Endothelial cell of umbilical vein (primary cell): ENCODE measurements around the gene SCARF2. TPM values are rescaled to one million over a fixed set of nuclear protein-coding genes. Genes with fewer than 3 reads are reported as not detected.

Experiments
- BruUV-seq: library from RNA; stranded (reverse); fragments of 400-500 nt; replicated peaks from 2 replicates; lab custom pipeline; 2021; lab: Mats Ljungman, UMichigan
- CTCF ChIA-PET: fragments of 300-600, 350-600 bp; sonication (Branson Sonifier 250); formaldehyde crosslinking; loops from one replicate; lab custom pipeline; 2021; ENCODE audit warnings: antibody characterized with exemption, inconsistent platforms; lab: Charles Lee
- POLR2A ChIA-PET: fragments of 300-600, 350-600 bp; sonication (Branson Sonifier 250); formaldehyde crosslinking; loops from one replicate; lab custom pipeline; 2021; ENCODE audit warnings: antibody characterized with exemption, inconsistent platforms; lab: Charles Lee
- DNase-seq: peaks from one replicate; pipeline ENCODE4 v3.0.0-alpha.2; 2011; ENCODE audit warnings: low read depth, low spot score
- FAIRE-seq: peaks from 2 replicates; lab custom pipeline; 2011; peaks lifted over from hg19 to GRCh38; lab: Jason Lieb, UNC
- H2AFZ ChIP-seq: 2 replicates; pipeline ENCODE4 v1.6.0; 2012; ENCODE audit warnings: low read depth, low read length, control low read depth, inconsistent platforms
- H3K27ac ChIP-seq: 2 replicates; pipeline ENCODE4 v1.5.1; 2011; ENCODE audit warnings: low read depth, mild to moderate bottlenecking, control low read depth, low read length, moderate library complexity; ENCODE audit not compliant: insufficient read depth
- H3K27me3 ChIP-seq, 2 experiments: 2 replicates each; pipeline versions ENCODE4 v1.6.0 to v1.6.1; 2011; ENCODE audit warnings: low read length in 2 of 2, mixed read lengths in 1 of 2; ENCODE audit not compliant: control insufficient read depth in 2 of 2, insufficient read depth in 2 of 2
- H3K36me3 ChIP-seq, 2 experiments: 2 replicates in 1 of 2; 3 replicates in 1 of 2; pipeline ENCODE4 v1.5.1; 2011; ENCODE audit warnings: low read length in 2 of 2, mild to moderate bottlenecking in 1 of 2, moderate library complexity in 1 of 2; ENCODE audit not compliant: control insufficient read depth in 2 of 2, insufficient read depth in 2 of 2; ENCODE audit errors: extremely low read depth in 1 of 2
- H3K4me1 ChIP-seq: 3 replicates; pipeline ENCODE4 v1.5.1; 2011; ENCODE audit warnings: mild to moderate bottlenecking, low read length; ENCODE audit not compliant: control insufficient read depth, insufficient read depth; ENCODE audit errors: extremely low read depth
- H3K4me2 ChIP-seq: 2 replicates; pipeline ENCODE4 v1.6.1; 2011; ENCODE audit warnings: low read length, control low read depth, mixed read lengths; ENCODE audit not compliant: insufficient read depth
- H3K4me3 ChIP-seq, 3 experiments: fragments of 200-600 bp in 1 of 3; sonication (generic), shearing (Covaris generic) in 1 of 3; replicated peaks in 1 of 3; 2 replicates each; pipeline ENCODE4 v1.5.1; 2011 to 2016; ENCODE audit warnings: control low read depth in 3 of 3, low read length in 3 of 3, mild to moderate bottlenecking in 2 of 3, inconsistent platforms in 1 of 3, low read depth in 1 of 3, moderate library complexity in 1 of 3; ENCODE audit not compliant: insufficient read depth in 1 of 3
- H3K79me2 ChIP-seq: 2 replicates; pipeline ENCODE4 v1.6.0; 2012; ENCODE audit warnings: low read length, inconsistent platforms; ENCODE audit not compliant: control insufficient read depth, insufficient read depth
- H3K9ac ChIP-seq: replicated peaks from 2 replicates; pipeline ENCODE3; 2011; ENCODE audit warnings: low read length, control low read depth; ENCODE audit not compliant: insufficient read depth; ENCODE audit errors: extremely low read depth
- H3K9me1 ChIP-seq: replicated peaks from 3 replicates; pipeline ENCODE4 v1.6.0; 2011; ENCODE audit warnings: mild to moderate bottlenecking, low read length; ENCODE audit not compliant: control insufficient read depth, insufficient read depth; ENCODE audit errors: extremely low read depth
- H3K9me3 ChIP-seq: replicated peaks from 2 replicates; pipeline ENCODE4 v1.5.1; 2012; ENCODE audit warnings: low read length, inconsistent platforms; ENCODE audit not compliant: control insufficient read depth, insufficient read depth
- H4K20me1 ChIP-seq: replicated peaks from 2 replicates; pipeline ENCODE3; 2011; ENCODE audit warnings: mild to moderate bottlenecking, low read length; ENCODE audit not compliant: control insufficient read depth, insufficient read depth; ENCODE audit errors: extremely low read depth
- CTCF ChIP-seq, 2 donors: IDR thresholded peaks; 1 replicate in 1 of 2; 2 replicates in 1 of 2; pipeline ENCODE4 v1.5.1; 2011; ENCODE audit warnings: low read length in 2 of 2, mild to moderate bottlenecking in 2 of 2, moderate library complexity in 2 of 2, control low read depth in 1 of 2, inconsistent platforms in 1 of 2, low read depth in 1 of 2; ENCODE audit not compliant: insufficient read depth in 1 of 2; ENCODE audit errors: extremely low read depth in 1 of 2
- EZH2 ChIP-seq: IDR thresholded peaks from 2 replicates; pipeline ENCODE4 v1.6.1; 2012; ENCODE audit warnings: borderline replicate concordance, low read depth, mild to moderate bottlenecking, moderate library complexity, low read length, inconsistent platforms; ENCODE audit not compliant: severe bottlenecking
- FOS ChIP-seq: IDR thresholded peaks from 2 replicates; pipeline ENCODE4 v1.6.1; 2011; ENCODE audit warnings: mild to moderate bottlenecking, low read length, moderate library complexity, borderline replicate concordance; ENCODE audit not compliant: insufficient read depth
- GATA2 ChIP-seq: IDR thresholded peaks from 2 replicates; pipeline ENCODE4 v1.7.0; 2011; ENCODE audit warnings: low read depth, mild to moderate bottlenecking, moderate library complexity, mixed read lengths, low read length; ENCODE audit not compliant: insufficient read length, insufficient read depth
- JUN ChIP-seq: IDR thresholded peaks from 2 replicates; pipeline ENCODE4 v1.6.1; 2011; ENCODE audit warnings: borderline replicate concordance, low read depth; ENCODE audit not compliant: insufficient read length, insufficient read depth
- MAX ChIP-seq: IDR thresholded peaks from 2 replicates; pipeline ENCODE4 v1.6.1; 2011; ENCODE audit not compliant: insufficient read depth, insufficient read length
- MYC ChIP-seq: IDR thresholded peaks from one replicate; pipeline ENCODE4 v1.6.1; 2011; ENCODE audit warnings: mild to moderate bottlenecking, low read depth, low read length
- POLR2A ChIP-seq: IDR thresholded peaks from 2 replicates; pipeline ENCODE4 v1.6.1; 2012; ENCODE audit warnings: low read depth, mild to moderate bottlenecking, control low read depth, low read length
- POLR2AphosphoS5 ChIP-seq: IDR thresholded peaks from 2 replicates; pipeline ENCODE4 v1.6.1; 2012; ENCODE audit warnings: low read depth, mild to moderate bottlenecking, control low read depth, low read length, moderate library complexity; ENCODE audit not compliant: insufficient read depth
- dilution Hi-C: fragments of 300-500 bp; cut with MboI; formaldehyde crosslinking; loops from one replicate; pipeline ENCODE4 v1.15.0; 2019; ENCODE audit warnings: low sequenced_read_pairs; ENCODE audit not compliant: extremely low pct_ligation_motif_present
- intact Hi-C: fragments of 100-400 bp; cut with micrococcal nuclease; formaldehyde crosslinking; loops from one replicate; pipeline ENCODE4 v1.10.0; 2022
- polyA plus RNA-seq, 4 experiments: library from polyadenylated mRNA; depleted of rRNA in 3 of 4; stranded (reverse) in 3 of 4; unstranded in 1 of 4; fragments of >200 nt; gene quantifications; 2 replicates each; pipeline versions ENCODE4 v1.2.1 to v1.2.3, GENCODE V29; 2011 to 2012; ENCODE audit warnings: missing spikeins in 1 of 4
- total RNA-seq: library from RNA; stranded (reverse); gene quantifications from 2 replicates; pipeline ENCODE4 v1.2.3, GENCODE V29; 2021

Gene SCARF2
- total and polyA plus RNA-seq, 2 donors (not counting 3 experiments of a cell fraction or from before 2014, with no cell fraction given): 15.7 to 20.1 TPM

DNA sequence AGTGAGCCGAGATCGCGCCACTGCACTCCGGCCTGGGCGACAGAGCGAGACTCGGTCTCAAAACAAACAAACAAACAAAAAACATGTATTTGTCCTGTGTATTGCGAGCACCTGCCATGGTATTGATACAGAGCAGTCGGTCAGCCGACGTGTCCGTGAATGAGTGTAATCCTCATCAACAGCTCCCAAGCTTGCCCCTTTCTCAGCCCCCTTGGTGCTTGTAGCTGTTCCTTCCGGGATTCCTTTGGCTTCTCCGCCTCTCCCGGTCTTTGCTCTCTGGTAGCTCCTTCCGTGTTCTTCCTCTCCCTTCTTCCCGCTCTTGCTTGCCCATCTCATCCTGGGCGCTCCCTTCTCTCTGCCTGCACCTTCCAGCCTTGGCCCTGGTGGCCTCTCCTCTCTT lies 32.7 kb downstream of the SCARF2 start:
- TF ChIP-seq MYC: no peak
- no peak for TF ChIP-seq EZH2
- TF ChIP-seq POLR2AphosphoS5: no peak
- TF ChIP-seq FOS: no peak
- no peak for TF ChIP-seq JUN
- no peak for TF ChIP-seq POLR2A
- TF ChIP-seq GATA2: no peak
- no peak for TF ChIP-seq MAX
- no peak for TF ChIP-seq CTCF (IDR thresholded peaks at IDR 0.05; ENCODE audit: extremely low read depth in 1 of 2, insufficient read depth in 1 of 2, low read depth in 1 of 2, low read length in 2 of 2)
- Histone ChIP-seq H3K4me3 (no peak overlapping the region), H3K4me2 (no peak overlapping the region), H3K36me3 (peaks cover 9 to 29% of the 10 kb centered on the region in 2 experiments), H3K9me3 (no peaks in the 10 kb centered on the region), H2AFZ (no peak overlapping the region), H3K27ac (no peak overlapping the region), H3K27me3 (no peaks in the 10 kb centered on the region), H4K20me1 (no peaks in the 10 kb centered on the region), H3K9me1 (no peaks in the 10 kb centered on the region), H3K79me2 (no peaks in the 10 kb centered on the region), H3K4me1 (no peaks in the 10 kb centered on the region), H3K9ac (no peak overlapping the region)
- POLR2A ChIA-PET: no interaction called here
- DNase-seq (no peak), FAIRE-seq (no peak)
- intact Hi-C loops (no loop called here), dilution Hi-C loops (no loop called here)
- CTCF ChIA-PET: interaction anchor here (1.6 kb wide), 1 partner anchor 13 kb away, joined by 11 read pairs; no protein-coding TSS in a partner anchor
- no TSS peak for BruUV-seq
